HG02870 (cell line): ENCODE measurements around the gene ETS1.
"Not testable (repeated sequence)": the region's sequence is repeated elsewhere in the genome, so short reads cannot be mapped to it uniquely, and the experiment has no call there.

Experiments used
- ATAC-seq: cut with Tn5 transposase; IDR thresholded peaks from one replicate; pipeline ENCODE4 v1.9.1; 2021; ENCODE audit warnings: mild to moderate bottlenecking, moderate library complexity; ENCODE audit not compliant: unreplicated experiment

Gene ETS1

DNA sequence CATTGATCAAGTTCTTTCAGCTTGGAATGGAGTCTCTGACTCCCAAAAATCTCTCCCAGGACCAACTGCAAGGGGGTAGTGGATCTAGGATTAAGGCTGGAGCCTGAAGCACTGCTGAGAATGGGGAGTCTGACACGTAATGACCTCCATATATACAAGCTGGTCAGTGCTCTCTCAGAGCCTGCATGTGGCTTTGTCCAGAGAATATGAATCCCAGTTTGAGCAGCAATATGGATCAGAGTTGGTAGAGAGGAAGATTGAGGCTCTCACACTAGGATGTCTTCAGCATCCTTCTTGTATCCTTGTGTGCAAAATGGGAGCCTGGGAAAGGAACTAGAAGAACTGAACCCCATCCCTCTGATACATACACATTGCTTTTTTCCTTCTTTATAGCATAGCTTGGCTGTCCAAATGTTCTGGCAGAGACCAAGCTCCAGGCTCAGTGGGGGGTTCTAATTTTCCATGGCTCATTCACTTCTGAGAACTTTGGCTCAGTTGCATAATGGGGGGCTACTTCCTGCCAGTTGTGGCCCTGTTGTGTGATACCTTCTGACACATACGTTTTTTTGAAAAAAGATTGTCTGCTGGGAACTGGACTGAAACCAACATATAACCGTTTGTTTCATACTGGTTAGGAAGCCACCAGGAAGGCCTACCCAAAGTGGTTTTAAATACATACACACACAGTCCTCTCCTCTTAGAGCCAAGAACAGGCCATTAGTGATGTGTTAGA, 138.2 kb downstream of the ETS1 start:
- no peak for ATAC-seq

- ATAC-seq, result no peak
Observed at GRCh38 chr11:128448200-128448886, 139.0 kb downstream of the ETS1 start.

DNA sequence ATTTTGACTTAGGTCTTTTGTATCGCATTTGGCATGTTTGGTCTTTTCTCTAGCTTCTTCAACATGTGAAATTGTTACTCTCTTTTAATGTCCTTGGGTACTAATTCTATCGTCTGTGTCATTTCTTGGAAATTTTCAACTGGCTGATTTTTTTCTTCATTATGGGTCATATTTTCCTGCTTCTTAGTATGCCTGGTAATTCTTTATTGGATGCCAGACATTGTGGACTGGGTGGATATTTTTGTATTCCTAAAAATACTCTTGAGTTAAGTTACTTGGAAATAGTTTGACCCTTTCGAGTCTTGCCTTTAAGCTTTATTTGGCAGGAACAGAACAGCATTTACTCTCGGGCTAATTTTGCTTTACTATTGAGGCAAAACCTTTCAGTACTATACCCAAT, 140.1 kb downstream of the ETS1 start:
- no peak for ATAC-seq

- not testable (repeated sequence) for ATAC-seq
Observed at GRCh38 chr11:128445921-128446320, 141.4 kb downstream of the ETS1 start.

DNA sequence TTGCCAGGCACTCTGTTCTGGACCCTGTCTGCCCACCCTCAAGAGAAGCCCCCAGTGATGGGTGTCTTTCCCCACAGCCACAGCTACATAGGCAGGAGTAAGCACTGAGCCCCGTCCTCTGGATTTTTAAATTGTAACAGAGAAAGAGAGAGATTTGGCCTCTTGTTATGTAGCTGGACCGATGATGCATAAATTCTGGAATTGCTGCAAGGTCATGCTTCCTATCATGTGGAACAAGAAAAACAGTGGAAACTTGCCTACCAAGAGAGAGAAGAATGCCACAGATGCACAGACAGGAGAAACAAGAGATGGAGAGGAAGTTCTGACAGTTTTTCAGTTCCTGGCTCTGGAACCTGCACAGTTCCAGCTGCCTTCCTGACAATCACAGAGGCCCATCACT, 150.2 kb downstream of the ETS1 start:
- no peak for ATAC-seq

DNA sequence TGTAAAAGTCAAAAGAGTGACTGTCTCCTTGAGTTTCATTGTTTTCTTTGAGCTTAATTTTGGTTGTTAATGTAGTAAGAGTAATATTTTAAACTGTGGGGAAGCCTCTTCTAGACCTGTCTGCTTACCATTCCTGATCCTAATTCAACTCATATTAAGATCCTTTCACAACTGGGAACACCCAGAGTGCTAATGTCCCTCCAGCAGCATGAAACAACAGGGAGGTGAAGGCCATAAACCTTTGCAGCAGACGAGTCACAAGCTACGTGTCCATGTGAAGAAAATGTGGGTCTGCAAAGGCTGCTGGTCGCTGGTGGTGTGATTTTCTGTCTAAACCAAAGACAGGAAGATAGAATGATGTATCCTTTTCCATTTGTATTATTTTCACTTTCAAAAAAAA, 152.5 kb downstream of the ETS1 start:
- no peak for ATAC-seq

- no peak for ATAC-seq
Observed at GRCh38 chr11:128434411-128434810, 152.9 kb downstream of the ETS1 start.

DNA sequence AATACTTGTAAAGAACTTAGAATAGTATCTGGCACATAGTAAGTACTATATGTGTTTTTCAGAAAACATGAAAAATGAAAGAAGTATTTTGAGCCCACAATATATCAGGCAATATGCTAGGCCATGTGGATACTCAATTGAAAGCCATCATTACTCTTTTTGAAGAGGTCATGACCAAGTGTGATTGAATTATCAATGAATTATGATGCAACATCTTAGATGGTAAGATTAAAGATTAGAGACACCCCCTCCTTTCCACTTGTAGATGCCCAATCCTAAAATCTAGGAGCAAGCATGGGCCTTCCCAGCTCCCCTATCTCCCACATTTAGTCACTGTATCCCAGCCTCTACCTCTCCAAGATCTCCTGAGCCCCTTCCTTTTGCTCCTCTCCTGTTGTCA, 154.4 kb downstream of the ETS1 start:
- ATAC-seq, result no peak

DNA sequence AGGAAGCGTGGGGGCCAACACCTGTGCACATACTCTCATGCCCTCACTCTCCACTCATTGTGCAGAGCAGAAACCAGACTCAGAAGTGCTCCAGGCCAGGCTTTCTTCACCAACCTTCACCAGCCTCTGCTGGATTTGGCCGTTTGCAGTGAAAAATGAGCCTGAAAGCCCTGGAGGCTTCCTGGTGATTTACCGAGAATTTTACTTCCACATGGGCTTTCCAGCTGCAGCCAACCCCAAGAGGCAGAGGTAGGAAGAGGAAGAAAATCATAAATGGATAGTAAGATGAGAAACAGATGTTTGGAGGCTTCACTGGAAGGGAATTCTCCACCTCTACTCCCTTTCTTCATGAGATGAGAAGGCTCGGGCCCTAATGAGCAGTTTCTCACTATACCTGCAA, 155.4 kb downstream of the ETS1 start:
- no peak for ATAC-seq

GRCh38 chr11:128428935-128429334, 158.4 kb downstream of the ETS1 start:
- no peak for ATAC-seq

GRCh38 chr11:128424851-128425285, 162.5 kb downstream of the ETS1 start:
- ATAC-seq, result no peak

- no peak for ATAC-seq
Observed at GRCh38 chr11:128424271-128424711, 163.1 kb downstream of the ETS1 start.

DNA sequence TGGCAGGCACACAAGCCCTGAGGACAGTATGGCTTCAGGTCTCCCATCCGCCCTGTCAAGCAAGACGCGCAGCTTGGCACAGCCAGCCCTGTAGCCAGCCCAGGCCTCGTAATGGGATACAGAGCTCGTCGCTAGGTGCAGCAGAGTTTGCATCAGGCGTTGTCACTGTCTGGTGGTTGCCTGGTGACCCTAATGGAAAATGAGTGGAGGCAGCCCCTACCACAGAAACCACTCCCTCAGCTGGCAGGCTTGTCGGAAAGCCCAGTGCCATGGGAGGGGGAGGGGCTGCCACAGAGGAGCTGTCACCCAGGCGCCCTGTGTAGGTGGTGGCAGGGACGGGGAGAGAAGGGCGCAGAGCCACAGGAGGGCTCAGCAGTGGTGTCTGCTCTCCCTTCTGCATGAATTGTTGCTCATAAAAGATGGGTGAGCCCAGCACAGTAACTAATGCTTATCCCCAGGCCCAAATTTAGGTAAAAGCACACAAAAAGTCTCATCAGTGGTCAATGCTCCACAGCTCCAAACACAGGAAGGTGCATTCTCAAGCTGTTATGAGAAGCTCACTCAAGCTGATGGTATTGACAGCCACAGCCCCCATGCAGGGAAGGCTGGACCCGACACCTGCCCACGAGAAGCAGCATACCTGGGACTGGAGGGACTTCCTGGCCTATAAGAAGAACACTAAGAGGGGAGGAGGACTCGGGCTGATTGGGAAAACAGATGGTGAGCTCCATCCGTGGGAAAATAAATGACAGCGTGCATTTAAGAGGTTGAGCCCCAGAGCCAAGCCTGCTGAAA, 164.6 kb downstream of the ETS1 start:
- ATAC-seq, result no peak

GRCh38 chr11:128421577-128422330, 165.6 kb downstream of the ETS1 start:
- ATAC-seq, result no peak

DNA sequence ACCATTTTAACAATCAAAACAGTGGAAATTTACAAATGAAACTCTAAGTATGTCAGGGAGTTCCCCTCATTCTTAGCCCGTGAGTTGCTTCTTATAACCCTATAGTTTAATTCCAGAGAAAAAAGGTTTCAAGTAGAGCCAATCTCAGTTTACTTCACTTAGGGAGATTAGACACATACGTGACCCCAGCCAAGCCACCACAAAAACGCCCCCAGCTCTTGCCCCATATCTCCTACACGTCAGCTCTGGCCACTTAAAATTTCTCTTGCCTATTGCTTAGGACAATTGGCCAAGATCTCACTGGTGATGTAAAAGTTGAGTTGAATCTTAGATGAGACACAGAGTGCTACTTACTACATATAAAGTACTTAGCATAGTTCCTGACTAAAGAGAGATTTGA, 166.4 kb downstream of the ETS1 start:
- no peak for ATAC-seq

- ATAC-seq, result no peak
Observed at GRCh38 chr11:128420265-128420664, 167.1 kb downstream of the ETS1 start.

DNA sequence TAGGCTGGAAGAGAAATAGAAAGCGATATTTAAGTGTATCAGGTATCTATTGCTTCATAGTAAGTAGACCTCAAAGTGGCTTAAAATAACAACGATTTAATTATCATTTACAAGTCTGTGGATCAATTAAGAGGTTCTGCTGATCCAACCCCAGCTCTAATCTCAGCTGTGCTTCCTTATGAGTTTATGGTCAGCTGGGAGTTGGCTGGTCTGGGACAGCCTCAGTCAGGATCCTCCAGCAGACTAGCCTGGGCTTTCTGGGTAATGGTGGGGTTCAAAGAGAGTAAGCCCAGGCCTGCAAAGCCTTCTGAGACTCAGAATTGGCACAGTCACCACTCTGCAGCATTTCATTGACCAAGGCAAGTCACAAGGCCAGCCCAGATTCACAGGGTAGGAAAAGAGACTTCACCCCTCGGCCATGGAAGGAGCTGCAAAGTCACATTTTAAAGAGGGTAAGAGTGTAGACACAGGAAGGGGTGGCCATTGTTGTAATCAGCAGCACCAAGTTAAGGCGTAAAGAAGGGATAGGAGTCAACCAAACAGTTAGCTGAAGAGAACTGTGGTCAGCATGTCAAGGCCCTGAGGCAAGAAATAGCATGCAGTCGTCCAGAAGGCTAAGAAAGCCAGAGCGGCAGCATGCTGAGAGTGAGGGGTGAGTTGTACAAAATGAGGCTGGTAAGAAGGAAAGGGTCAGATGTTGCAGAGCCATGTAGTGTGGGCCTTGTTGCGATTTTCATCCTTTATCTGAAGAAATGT, 168.2 kb downstream of the ETS1 start:
- ATAC-seq, result no peak

- no peak for ATAC-seq
Observed at GRCh38 chr11:128417607-128418324, 169.6 kb downstream of the ETS1 start.

DNA sequence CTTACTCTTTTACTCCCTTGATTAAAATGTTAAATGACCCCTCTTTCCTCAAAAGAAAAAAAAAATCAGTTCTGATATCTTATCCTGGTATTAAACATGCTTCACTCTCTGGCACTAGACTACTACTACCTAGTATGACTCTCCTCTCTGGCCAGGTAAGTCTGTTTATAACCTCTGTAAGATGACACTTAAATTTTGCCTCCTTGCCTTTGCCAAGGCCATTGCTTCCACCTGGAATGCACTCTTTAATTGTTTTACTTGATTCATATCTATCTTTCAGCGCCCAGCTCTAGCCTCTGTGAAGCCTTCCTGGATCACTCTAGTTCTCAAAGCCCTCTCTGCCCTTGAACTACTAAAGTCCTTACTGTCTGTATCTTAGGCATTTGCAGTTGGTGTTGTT, 170.4 kb downstream of the ETS1 start:
- ATAC-seq, result no peak

- peak; percentile 37 for ATAC-seq
Observed at GRCh38 chr11:128415539-128415938, 171.8 kb downstream of the ETS1 start.
